ENCODE measurements around the gene CCDC77.

DNA sequence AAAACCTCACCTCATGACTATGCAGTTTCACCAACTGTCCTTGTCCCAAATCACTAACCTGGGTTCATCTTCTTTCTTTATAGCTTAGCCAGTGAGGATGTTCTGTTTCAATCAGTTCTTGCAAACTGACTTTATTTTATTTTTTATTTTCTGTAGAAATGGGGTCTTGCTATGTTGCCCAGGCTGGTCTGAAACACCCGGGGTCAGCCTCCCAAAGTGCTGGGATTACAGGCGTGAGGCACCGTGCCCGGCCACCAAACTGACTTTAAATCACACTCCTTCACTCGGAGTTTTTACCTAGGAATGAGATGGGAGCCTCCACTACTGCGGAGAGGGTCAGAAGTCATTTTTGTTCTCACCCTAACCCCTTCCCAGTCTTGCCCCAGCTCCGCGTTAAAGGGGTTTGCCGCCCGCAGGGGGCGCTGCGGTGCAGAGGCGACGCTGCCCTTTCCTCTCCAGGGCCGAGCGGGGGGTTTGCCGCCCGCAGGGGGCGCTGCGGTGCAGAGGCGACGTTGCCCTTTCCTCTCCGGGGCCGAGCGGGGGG, 51.3 kb downstream of the CCDC77 start:
- no peak for TF ChIP-seq POLR2A (IDR thresholded peaks at IDR 0.05)
- TF ChIP-seq, protein P1, sequence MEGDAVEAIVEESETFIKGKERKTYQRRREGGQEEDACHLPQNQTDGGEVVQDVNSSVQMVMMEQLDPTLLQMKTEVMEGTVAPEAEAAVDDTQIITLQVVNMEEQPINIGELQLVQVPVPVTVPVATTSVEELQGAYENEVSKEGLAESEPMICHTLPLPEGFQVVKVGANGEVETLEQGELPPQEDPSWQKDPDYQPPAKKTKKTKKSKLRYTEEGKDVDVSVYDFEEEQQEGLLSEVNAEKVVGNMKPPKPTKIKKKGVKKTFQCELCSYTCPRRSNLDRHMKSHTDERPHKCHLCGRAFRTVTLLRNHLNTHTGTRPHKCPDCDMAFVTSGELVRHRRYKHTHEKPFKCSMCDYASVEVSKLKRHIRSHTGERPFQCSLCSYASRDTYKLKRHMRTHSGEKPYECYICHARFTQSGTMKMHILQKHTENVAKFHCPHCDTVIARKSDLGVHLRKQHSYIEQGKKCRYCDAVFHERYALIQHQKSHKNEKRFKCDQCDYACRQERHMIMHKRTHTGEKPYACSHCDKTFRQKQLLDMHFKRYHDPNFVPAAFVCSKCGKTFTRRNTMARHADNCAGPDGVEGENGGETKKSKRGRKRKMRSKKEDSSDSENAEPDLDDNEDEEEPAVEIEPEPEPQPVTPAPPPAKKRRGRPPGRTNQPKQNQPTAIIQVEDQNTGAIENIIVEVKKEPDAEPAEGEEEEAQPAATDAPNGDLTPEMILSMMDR (IDR thresholded peaks at IDR 0.05): no peak
- TF ChIP-seq EP300 (IDR thresholded peaks at IDR 0.05): no peak

All from ovary (tissue), 3 donors.